ENCODE data around the gene ANKRD13B.

The ANKRD13B gene

GRCh38 chr17:29573871-29574731 is 18.8 kb upstream of the ANKRD13B start:
- DNase-seq (ENCODE audit: low read depth), result no peak
- TF ChIP-seq CTCF (IDR thresholded peaks at IDR 0.05; ENCODE audit: low read length, missing control alignments), result no peak

GRCh38 chr17:29574732-29575510 is 18.0 kb upstream of the ANKRD13B start:
- DNase-seq (ENCODE audit: low read depth), result no peak
- no peak overlapping the region for H3K4me3 ChIP-seq (replicated peaks; ENCODE audit: low read depth, low read length)
- TF ChIP-seq CTCF (IDR thresholded peaks at IDR 0.05; ENCODE audit: low read length, missing control alignments), result no peak

More at GRCh38 chr17:29573871-29574731, 18.8 kb upstream of the ANKRD13B start:
- no peak overlapping the region for H3K4me3 ChIP-seq (replicated peaks; ENCODE audit: low read depth, low read length)

GRCh38 chr17:29575511-29576213 is 17.3 kb upstream of the ANKRD13B start:
- no peak for TF ChIP-seq CTCF (IDR thresholded peaks at IDR 0.05; ENCODE audit: low read length, missing control alignments)
- DNase-seq (ENCODE audit: low read depth), result no peak
- no peak overlapping the region for H3K4me3 ChIP-seq (replicated peaks; ENCODE audit: low read depth, low read length)

- no peak overlapping the region for H3K4me3 ChIP-seq (replicated peaks; ENCODE audit: low read depth, low read length)
- DNase-seq (ENCODE audit: low read depth), result no peak
- no peak for TF ChIP-seq CTCF (IDR thresholded peaks at IDR 0.05; ENCODE audit: low read length, missing control alignments)
Observed at GRCh38 chr17:29576214-29577000, 16.5 kb upstream of the ANKRD13B start.

- DNase-seq (ENCODE audit: low read depth), result no peak
- TF ChIP-seq CTCF (IDR thresholded peaks at IDR 0.05; ENCODE audit: low read length, missing control alignments), result no peak
- H3K4me3 ChIP-seq (replicated peaks; ENCODE audit: low read depth, low read length), result no peak overlapping the region
Observed at GRCh38 chr17:29577001-29577370, 15.9 kb upstream of the ANKRD13B start.

Data from fibroblast of pulmonary artery (primary cell).